Ovary (tissue), 3 donors: ENCODE measurements around the gene MEIOB.

Experiments used
- EP300 ChIP-seq: sonication (generic); formaldehyde crosslinking; IDR thresholded peaks from one replicate; pipeline ENCODE4 v1.6.1; 2017; ENCODE audit warnings: antibody characterized with exemption
- POLR2A ChIP-seq: fragments of 450-650 bp; IDR thresholded peaks from one replicate; pipeline ENCODE4 v1.6.1; 2017; ENCODE audit warnings: antibody characterized with exemption, mild to moderate bottlenecking, moderate library complexity
- TF ChIP-seq, protein P1 (sequence below), 3 donors: fragments of 450-650 bp in 2 of 3; fragments of 200-600 bp in 1 of 3; IDR thresholded peaks; one replicate each; pipeline versions ENCODE4 v1.5.1 to v1.8.0; 2016 to 2022; ENCODE audit warnings: antibody characterized with exemption in 3 of 3, mild to moderate bottlenecking in 1 of 3
- donor health status: DM: no; HTN: no; CAD: no.

DNA sequence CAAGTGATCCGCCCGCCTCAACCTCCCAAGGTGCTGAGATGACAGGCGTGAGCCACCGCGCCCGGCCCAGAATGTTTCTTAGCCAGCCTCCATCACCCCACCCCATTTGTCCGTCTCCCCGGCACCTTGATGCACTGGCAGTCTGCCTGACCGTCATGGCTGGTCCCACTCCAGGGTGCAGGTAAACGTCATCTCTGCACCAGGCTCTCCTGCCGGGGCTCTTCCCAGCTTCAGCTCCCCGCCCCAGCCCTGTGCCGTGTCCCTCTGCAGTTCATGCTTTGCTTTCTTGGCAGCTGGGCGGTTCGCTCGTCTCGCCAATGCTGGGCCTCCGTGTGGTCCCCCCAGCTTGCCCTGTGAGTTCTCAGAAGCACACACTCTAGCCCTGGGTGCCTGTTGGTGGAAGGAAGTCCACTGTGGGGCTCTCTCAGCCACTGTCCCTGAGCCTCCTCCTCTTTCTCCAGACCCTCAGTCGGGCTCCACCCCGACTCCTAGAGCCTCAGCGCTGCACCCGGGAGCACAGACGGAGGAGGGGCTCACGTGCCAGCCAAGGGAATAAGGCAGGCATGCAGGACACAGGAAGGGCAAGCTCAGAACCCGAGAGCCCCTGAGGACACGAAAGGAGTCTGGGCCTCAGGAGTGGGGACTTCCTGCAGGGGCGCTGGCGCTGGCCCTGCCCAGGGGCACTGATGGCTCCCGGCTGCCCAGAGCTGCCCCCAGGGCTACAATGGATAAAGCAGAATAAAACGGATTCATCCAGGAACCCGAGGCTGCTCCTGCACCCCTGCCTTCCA, 34.3 kb upstream of the MEIOB start:
- TF ChIP-seq EP300, result no peak
- TF ChIP-seq POLR2A, result no peak
- TF ChIP-seq, protein P1, sequence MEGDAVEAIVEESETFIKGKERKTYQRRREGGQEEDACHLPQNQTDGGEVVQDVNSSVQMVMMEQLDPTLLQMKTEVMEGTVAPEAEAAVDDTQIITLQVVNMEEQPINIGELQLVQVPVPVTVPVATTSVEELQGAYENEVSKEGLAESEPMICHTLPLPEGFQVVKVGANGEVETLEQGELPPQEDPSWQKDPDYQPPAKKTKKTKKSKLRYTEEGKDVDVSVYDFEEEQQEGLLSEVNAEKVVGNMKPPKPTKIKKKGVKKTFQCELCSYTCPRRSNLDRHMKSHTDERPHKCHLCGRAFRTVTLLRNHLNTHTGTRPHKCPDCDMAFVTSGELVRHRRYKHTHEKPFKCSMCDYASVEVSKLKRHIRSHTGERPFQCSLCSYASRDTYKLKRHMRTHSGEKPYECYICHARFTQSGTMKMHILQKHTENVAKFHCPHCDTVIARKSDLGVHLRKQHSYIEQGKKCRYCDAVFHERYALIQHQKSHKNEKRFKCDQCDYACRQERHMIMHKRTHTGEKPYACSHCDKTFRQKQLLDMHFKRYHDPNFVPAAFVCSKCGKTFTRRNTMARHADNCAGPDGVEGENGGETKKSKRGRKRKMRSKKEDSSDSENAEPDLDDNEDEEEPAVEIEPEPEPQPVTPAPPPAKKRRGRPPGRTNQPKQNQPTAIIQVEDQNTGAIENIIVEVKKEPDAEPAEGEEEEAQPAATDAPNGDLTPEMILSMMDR (IDR thresholded peaks at IDR 0.05), result no peak
